H1 (cell line): ENCODE data around the gene RAB3B. TPM values are rescaled to one million over a fixed set of nuclear protein-coding genes. Genes with fewer than 3 reads are reported as not detected.

Experiments used
- CTCF ChIA-PET: fragments of 300-600 bp; sonication (Branson Sonifier 250); formaldehyde crosslinking; loops from one replicate; lab custom pipeline; 2021; ENCODE audit not compliant: partially characterized antibody; lab: Charles Lee
- POLR2A ChIA-PET: fragments of 300-600 bp; sonication (Branson Sonifier 250); formaldehyde crosslinking; loops from one replicate; lab custom pipeline; 2021; ENCODE audit warnings: inconsistent platforms; ENCODE audit not compliant: partially characterized antibody; lab: Charles Lee
- DNase-seq, 2 experiments: peaks; one replicate each; pipeline versions ENCODE4 v3.0.0 to v3.0.0-alpha.2; 2010 to 2022; ENCODE audit warnings: low spot score in 2 of 2, low read depth in 1 of 2, mixed read lengths in 1 of 2
- FAIRE-seq: peaks from 2 replicates; lab custom pipeline; 2011; peaks lifted over from hg19 to GRCh38; lab: Jason Lieb, UNC
- H2AFZ ChIP-seq: 2 replicates; pipeline ENCODE4 v1.8.1; 2012; ENCODE audit warnings: low read length, inconsistent platforms
- H2AK5ac ChIP-seq: 2 replicates; pipeline ENCODE4 v1.6.1; 2013; ENCODE audit warnings: low read depth, low read length
- H2BK120ac ChIP-seq: replicated peaks from 2 replicates; pipeline ENCODE3; 2013; ENCODE audit warnings: low read depth, low read length, inconsistent platforms
- H2BK12ac ChIP-seq: 2 replicates; pipeline ENCODE4 v1.6.1; 2013; ENCODE audit warnings: low read depth, low read length
- H2BK15ac ChIP-seq: 2 replicates; pipeline ENCODE4 v1.6.1; 2013; ENCODE audit warnings: low read length
- H2BK20ac ChIP-seq: 2 replicates; pipeline ENCODE4 v1.6.1; 2013; ENCODE audit warnings: low read length
- H2BK5ac ChIP-seq: 2 replicates; pipeline ENCODE4 v1.6.1; 2013; ENCODE audit warnings: low read depth, low read length
- H3K14ac ChIP-seq: 2 replicates; pipeline ENCODE4 v1.6.1; 2013; ENCODE audit warnings: inconsistent platforms; ENCODE audit not compliant: insufficient read length
- H3K18ac ChIP-seq: 2 replicates; pipeline ENCODE4 v1.6.1; 2013; ENCODE audit warnings: low read length; ENCODE audit errors: extremely low read depth
- H3K23ac ChIP-seq: 2 replicates; pipeline ENCODE4 v1.6.1; 2013; ENCODE audit warnings: inconsistent platforms; ENCODE audit not compliant: insufficient read length
- H3K23me2 ChIP-seq: 2 replicates; pipeline ENCODE4 v1.6.1; 2013; ENCODE audit warnings: low read depth, low read length
- H3K27ac ChIP-seq: 2 replicates; pipeline ENCODE4 v1.6.1; 2011; ENCODE audit warnings: low read depth, low read length, inconsistent platforms
- H3K27me3 ChIP-seq, 4 experiments: replicated peaks in 1 of 4; 1 replicate in 1 of 4; 2 replicates in 3 of 4; pipeline versions ENCODE4 v1.6.1 to v1.8.1; 2011 to 2013; ENCODE audit warnings: low read length in 3 of 4, mild to moderate bottlenecking in 3 of 4, inconsistent platforms in 2 of 4, mixed read lengths in 2 of 4, moderate library complexity in 1 of 4; ENCODE audit not compliant: control insufficient read depth in 3 of 4, insufficient read depth in 3 of 4; ENCODE audit errors: extremely low read depth in 1 of 4
- H3K36me3 ChIP-seq, 4 experiments: 2 replicates each; pipeline versions ENCODE4 v1.6.1 to v1.8.1; 2011 to 2013; ENCODE audit warnings: mild to moderate bottlenecking in 4 of 4, low read length in 3 of 4, moderate library complexity in 2 of 4, control low read depth in 1 of 4, inconsistent platforms in 1 of 4; ENCODE audit not compliant: insufficient read depth in 4 of 4, control insufficient read depth in 2 of 4
- H3K4ac ChIP-seq: replicated peaks from 2 replicates; pipeline ENCODE3; 2013; ENCODE audit warnings: low read length, low read depth, mixed read lengths, inconsistent platforms; ENCODE audit not compliant: insufficient read length
- H3K4me1 ChIP-seq, 4 experiments: replicated peaks in 1 of 4; 1 replicate in 1 of 4; 2 replicates in 3 of 4; pipeline versions ENCODE4 v1.6.1 to v1.8.1; 2011 to 2013; ENCODE audit warnings: low read length in 3 of 4, inconsistent platforms in 2 of 4, mixed read lengths in 1 of 4; ENCODE audit not compliant: insufficient read depth in 4 of 4, control insufficient read depth in 3 of 4
- H3K4me2 ChIP-seq, 2 experiments: 2 replicates each; pipeline versions ENCODE4 v1.6.1 to v1.8.1; 2011 to 2013; ENCODE audit warnings: low read depth in 2 of 2, low read length in 2 of 2, control low read depth in 1 of 2, inconsistent platforms in 1 of 2, mild to moderate bottlenecking in 1 of 2; ENCODE audit not compliant: insufficient read depth in 1 of 2
- H3K4me3 ChIP-seq, 4 experiments: fragments of 200-600, 300-600 bp in 1 of 4; sonication (generic), shearing (Covaris generic), sonication (Bioruptor Twin) in 1 of 4; 2 replicates each; pipeline versions ENCODE4 v1.5.1 to v1.8.1; 2011 to 2016; ENCODE audit warnings: low read length in 4 of 4, low read depth in 3 of 4, control low read depth in 2 of 4, inconsistent platforms in 2 of 4, mild to moderate bottlenecking in 2 of 4, mixed read lengths in 1 of 4, moderate library complexity in 1 of 4; ENCODE audit not compliant: insufficient read depth in 2 of 4; ENCODE audit errors: extremely low read depth in 1 of 4
- H3K56ac ChIP-seq: replicated peaks from 2 replicates; pipeline ENCODE3; 2013; ENCODE audit warnings: low read depth, mild to moderate bottlenecking, mixed read lengths, low read length, inconsistent platforms; ENCODE audit not compliant: insufficient read length
- H3K79me1 ChIP-seq: 2 replicates; pipeline ENCODE4 v1.6.1; 2013; ENCODE audit warnings: low read depth, low read length, control low read depth
- H3K79me2 ChIP-seq, 2 experiments: 2 replicates each; pipeline versions ENCODE4 v1.6.1 to v1.8.1; 2012 to 2013; ENCODE audit warnings: low read length in 2 of 2, mild to moderate bottlenecking in 2 of 2, inconsistent platforms in 1 of 2; ENCODE audit not compliant: insufficient read depth in 2 of 2, control insufficient read depth in 1 of 2
- H3K9ac ChIP-seq, 4 experiments: replicated peaks in 1 of 4; 1 replicate in 1 of 4; 2 replicates in 3 of 4; pipeline versions ENCODE4 v1.6.1 to v1.8.1; 2011 to 2013; ENCODE audit warnings: low read depth in 3 of 4, low read length in 3 of 4, control low read depth in 2 of 4, mild to moderate bottlenecking in 2 of 4, moderate library complexity in 2 of 4, inconsistent platforms in 1 of 4; ENCODE audit errors: extremely low read depth in 1 of 4
- H3K9me3 ChIP-seq, 2 experiments: 2 replicates each; pipeline versions ENCODE4 v1.6.1 to v1.8.1; 2012 to 2013; ENCODE audit warnings: mild to moderate bottlenecking in 2 of 2, moderate library complexity in 2 of 2, control low read depth in 1 of 2, inconsistent platforms in 1 of 2, low read depth in 1 of 2, low read length in 1 of 2, mixed read lengths in 1 of 2; ENCODE audit not compliant: insufficient read depth in 2 of 2
- H4K20me1 ChIP-seq, 2 experiments: replicated peaks in 1 of 2; 2 replicates each; pipeline versions ENCODE3 to v1.8.1; 2011 to 2013; ENCODE audit warnings: inconsistent platforms in 2 of 2, low read length in 2 of 2, mild to moderate bottlenecking in 1 of 2; ENCODE audit not compliant: insufficient read depth in 2 of 2, control insufficient read depth in 1 of 2
- H4K5ac ChIP-seq: 2 replicates; pipeline ENCODE4 v1.6.1; 2013; ENCODE audit warnings: low read length, low read depth, mixed read lengths, inconsistent platforms; ENCODE audit not compliant: insufficient read length
- H4K8ac ChIP-seq: 2 replicates; pipeline ENCODE4 v1.8.0; 2013; ENCODE audit warnings: mild to moderate bottlenecking, moderate library complexity, low read length, inconsistent platforms; ENCODE audit not compliant: insufficient read depth; ENCODE audit errors: extremely low read depth
- H4K91ac ChIP-seq: replicated peaks from 2 replicates; pipeline ENCODE3; 2013; ENCODE audit warnings: low read length, mixed read lengths, inconsistent platforms; ENCODE audit not compliant: insufficient read length
- CHD1 ChIP-seq: IDR thresholded peaks from 2 replicates; pipeline ENCODE4 v1.6.1; 2012; ENCODE audit warnings: low read depth, low read length, improper control_type of control experiment
- EP300 ChIP-seq, 2 experiments: IDR thresholded peaks; 1 replicate in 1 of 2; 2 replicates in 1 of 2; pipeline ENCODE4 v1.6.1; 2011 to 2012; ENCODE audit warnings: low read depth in 2 of 2, low read length in 2 of 2, mild to moderate bottlenecking in 2 of 2, borderline replicate concordance in 1 of 2, inconsistent platforms in 1 of 2, moderate library complexity in 1 of 2
- FOSL1 ChIP-seq: IDR thresholded peaks from 2 replicates; pipeline ENCODE4 v1.6.1; 2011; ENCODE audit warnings: mild to moderate bottlenecking, low read depth, low read length, moderate library complexity; ENCODE audit not compliant: insufficient read depth
- GTF2F1 ChIP-seq: IDR thresholded peaks from 2 replicates; pipeline ENCODE4 v1.6.1; 2012; ENCODE audit warnings: low read depth, low read length, improper control_type of control experiment, borderline replicate concordance
- WGBS, 2 experiments: shearing (Covaris generic) in 1 of 2; methylation state at CpG; one replicate each; pipeline versions ENCODE4 v1.1.6 to v1.1.7; 2013 to 2015; ENCODE audit warnings: low lambda C conversion rate in 2 of 2, mixed read lengths in 2 of 2, inconsistent platforms in 1 of 2, low coverage in 1 of 2, missing lambda C conversion rate in 1 of 2; ENCODE audit not compliant: insufficient replicate concordance in 2 of 2, insufficient coverage in 1 of 2, insufficient read length in 1 of 2; ENCODE audit errors: extremely low coverage in 1 of 2, missing lambda C conversion rate in 1 of 2; 5-methylcytosine and 5-hydroxymethylcytosine counted together
- polyA plus RNA-seq, 7 experiments: library from polyadenylated mRNA; depleted of rRNA in 3 of 7; stranded (reverse) in 5 of 7; unstranded in 2 of 7; fragments of >200 nt in 5 of 7; fragments of 200-250 nt in 2 of 7; gene quantifications; 1 replicate in 5 of 7; 2 replicates in 1 of 7; 4 replicates in 1 of 7; pipeline versions ENCODE4 v1.2.1 to v1.2.3, GENCODE V29; 2011 to 2013; ENCODE audit warnings: missing spikeins in 2 of 7, mixed read lengths in 2 of 7
- total RNA-seq: library from RNA; stranded (reverse); fragmentation: NEBNext Ultra II Directional; extraction: Animal tissue kit (Norgen Biotek cat#: 25700); gene quantifications from 2 replicates; pipeline ENCODE4 v1.2.1, GENCODE V29; 2021
- TF ChIP-seq, protein P1 (sequence below): IDR thresholded peaks from 2 replicates; pipeline ENCODE4 v1.6.1; 2012; ENCODE audit warnings: inconsistent platforms

Gene RAB3B
- total and polyA plus RNA-seq, 2 of the 8 experiments (the other 6 are each of a cell fraction or from before 2014, with no cell fraction given) = 12.5 to 36.8 TPM

DNA sequence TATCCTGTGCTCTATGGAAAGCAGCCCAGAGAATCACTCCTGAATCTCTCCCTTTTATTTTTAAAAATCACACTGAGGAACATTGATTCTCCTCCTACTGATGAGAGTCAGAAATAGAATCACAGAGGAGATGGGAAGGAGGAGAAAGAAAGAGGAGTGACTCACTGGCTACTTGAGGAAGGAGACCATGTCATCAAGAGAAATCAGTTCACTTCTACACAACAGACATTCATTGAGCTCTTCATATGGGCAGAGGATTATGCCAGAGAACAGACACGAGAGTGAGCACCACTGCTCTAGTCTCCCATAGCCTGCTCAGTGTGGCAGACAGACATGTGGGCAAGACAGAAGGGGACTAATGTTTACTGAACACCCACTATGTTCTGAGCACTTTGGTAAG, 44.2 kb downstream of the RAB3B start:
- no peak overlapping the region for H3K23ac ChIP-seq
- no peak overlapping the region for H3K56ac ChIP-seq
- FAIRE-seq (no peak), DNase-seq (no peak)
- no peak overlapping the region for H3K4ac ChIP-seq
- H3K9me3 ChIP-seq = peaks cover 6 to 8% of the 10 kb centered on the region in 2 experiments; a peak in 2 of 4 replicates
- no peak overlapping the region for H3K14ac ChIP-seq
- no peak overlapping the region for H2BK15ac ChIP-seq
- no peak overlapping the region for H3K4me3 ChIP-seq
- H3K4me1 ChIP-seq = no peaks in the 10 kb centered on the region
- H4K20me1 ChIP-seq = no peaks in the 10 kb centered on the region
- no peak overlapping the region for H2BK20ac ChIP-seq
- no peak overlapping the region for H2BK5ac ChIP-seq
- no peak for TF ChIP-seq CHD1
- TF ChIP-seq GTF2F1 = no peak
- no peak for TF ChIP-seq EP300 (IDR thresholded peaks at IDR 0.05; ENCODE audit: borderline replicate concordance in 1 of 2, low read depth in 2 of 2, low read length in 2 of 2)
- TF ChIP-seq, protein P1, sequence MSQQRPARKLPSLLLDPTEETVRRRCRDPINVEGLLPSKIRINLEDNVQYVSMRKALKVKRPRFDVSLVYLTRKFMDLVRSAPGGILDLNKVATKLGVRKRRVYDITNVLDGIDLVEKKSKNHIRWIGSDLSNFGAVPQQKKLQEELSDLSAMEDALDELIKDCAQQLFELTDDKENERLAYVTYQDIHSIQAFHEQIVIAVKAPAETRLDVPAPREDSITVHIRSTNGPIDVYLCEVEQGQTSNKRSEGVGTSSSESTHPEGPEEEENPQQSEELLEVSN = no peak
- TF ChIP-seq FOSL1 = no peak
- H3K79me2 ChIP-seq = no peaks in the 10 kb centered on the region
- POLR2A ChIA-PET = interaction anchor here (1.0 to 1.5 kb wide), 3 partner anchors 10 to 49 kb away, joined by 4 to 5 read pairs (median 4); no protein-coding TSS in a partner anchor
- H3K9ac ChIP-seq = no peak overlapping the region
- H2BK120ac ChIP-seq = no peak overlapping the region
- no peak overlapping the region for H2AK5ac ChIP-seq
- no peaks in the 10 kb centered on the region for H3K27me3 ChIP-seq
- H3K36me3 ChIP-seq = peaks cover 0 to 28% (median 12%) of the 10 kb centered on the region in 4 experiments; a peak in 6 of 8 replicates
- H4K91ac ChIP-seq = no peak overlapping the region
- H3K18ac ChIP-seq = no peak overlapping the region
- H4K5ac ChIP-seq = no peak overlapping the region
- no peak overlapping the region for H3K27ac ChIP-seq
- H2AFZ ChIP-seq = no peak overlapping the region
- H3K79me1 ChIP-seq = no peaks in the 10 kb centered on the region
- H3K23me2 ChIP-seq = no peaks in the 10 kb centered on the region
- WGBS, 2 experiments = 94% methylated on average over 1 of the region's 1 CpG; no CpG with 5 or more reads in 1 of the 2 experiments
- H3K4me2 ChIP-seq = no peak overlapping the region
- CTCF ChIA-PET = interaction anchor here (0.9 to 1.8 kb wide), 3 partner anchors 20 to 49 kb away, joined by 3 to 6 read pairs (median 3); no protein-coding TSS in a partner anchor
- no peak overlapping the region for H4K8ac ChIP-seq
- H2BK12ac ChIP-seq = no peak overlapping the region
